ENCODE data around the gene SRGN.
A peak's percentile ranks its signal among the peaks of the same experiment; 100 is the strongest.

- no peak for TF ChIP-seq CTCF (IDR thresholded peaks at IDR 0.05)
- TF ChIP-seq POLR2A (IDR thresholded peaks at IDR 0.05): peak in 3 of 4 donors; percentile 38 to 76 (median 41)
- peak; percentile 48 to 86 (median 75) for TF ChIP-seq EP300 (IDR thresholded peaks at IDR 0.05)
These were observed 1.0 kb downstream of the SRGN start for GRCh38 chr10:69088801-69089501.

Measured in upper lobe of left lung (tissue), 4 donors.